Putamen (tissue), 1 donor: ENCODE data around the gene CLEC7A.

Source experiments
- DNase-seq: peaks from one replicate; pipeline ENCODE4 v3.0.0-alpha.2; 2016; ENCODE audit warnings: low spot score

CLEC7A gene

DNA sequence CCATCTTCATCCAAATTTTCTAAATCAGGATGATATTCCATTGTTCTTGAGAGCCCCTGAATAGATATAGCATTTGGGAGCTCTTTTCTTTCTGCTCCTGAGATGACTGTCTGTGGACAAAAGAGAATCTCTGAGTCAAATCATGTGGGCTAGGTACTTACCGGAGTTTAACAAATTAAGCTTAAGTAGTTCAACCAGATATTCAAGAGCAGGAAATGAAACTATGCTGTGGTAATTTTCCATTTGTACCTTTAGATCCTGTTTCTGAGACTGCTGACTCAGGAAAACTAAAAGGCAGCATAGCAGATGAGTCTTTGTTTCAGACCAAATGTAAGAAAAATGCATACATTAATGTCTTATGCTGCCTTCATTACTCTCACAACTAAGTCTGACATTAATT lies at the start of gene CLEC7A:
Gene CLEC7A, minus strand, starts transcription at position 158 of the 400 bp plus-strand sequence. Its CDS starts 117 bp downstream, at position 41.
- no peak for DNase-seq

DNA sequence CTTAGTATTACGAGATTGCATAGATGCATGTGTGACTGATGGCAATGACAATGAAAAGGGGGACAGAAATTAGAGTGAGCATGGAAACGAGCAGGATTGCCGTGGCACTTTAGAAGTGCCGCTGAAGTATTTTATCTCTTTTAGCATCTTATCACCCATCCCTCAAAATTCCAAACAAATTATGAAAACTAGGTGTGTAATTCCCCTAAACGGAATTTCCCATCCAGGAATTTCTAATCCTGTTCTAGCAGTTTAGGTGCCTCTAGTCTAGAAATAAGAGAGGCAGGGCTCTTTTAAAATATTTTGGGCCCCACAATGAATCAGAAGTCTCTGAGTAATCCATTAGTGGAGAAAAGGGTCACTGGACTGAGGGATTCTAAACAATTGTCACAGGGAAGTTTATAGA lies 49.8 kb upstream of the CLEC7A start:
- DNase-seq = no peak

DNA sequence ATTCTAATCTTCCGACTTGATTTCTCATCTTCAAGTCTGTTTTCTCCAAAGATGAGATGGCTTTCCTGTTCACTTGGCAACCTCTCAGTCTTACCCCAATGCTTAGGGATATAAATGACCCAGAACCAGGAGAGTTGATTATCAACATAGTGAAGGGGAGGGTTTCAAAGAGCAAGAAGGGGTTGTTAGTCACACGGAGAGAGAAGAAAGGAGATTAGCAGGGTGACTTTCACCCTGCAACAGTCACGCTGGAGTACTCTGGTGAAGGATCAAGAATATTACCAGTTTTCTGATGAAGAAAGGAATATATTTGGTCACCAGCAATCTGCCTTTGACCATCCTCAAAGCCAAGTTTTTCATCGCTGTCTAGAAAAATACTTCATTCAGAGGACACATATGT lies 48.8 kb upstream of the CLEC7A start, which contains the start of gene TMEM52B:
Gene TMEM52B, plus strand, starts transcription at position 212 of the 400 bp plus-strand sequence. CDS start 543 bp downstream, outside the sequence.
- no peak for DNase-seq

DNA sequence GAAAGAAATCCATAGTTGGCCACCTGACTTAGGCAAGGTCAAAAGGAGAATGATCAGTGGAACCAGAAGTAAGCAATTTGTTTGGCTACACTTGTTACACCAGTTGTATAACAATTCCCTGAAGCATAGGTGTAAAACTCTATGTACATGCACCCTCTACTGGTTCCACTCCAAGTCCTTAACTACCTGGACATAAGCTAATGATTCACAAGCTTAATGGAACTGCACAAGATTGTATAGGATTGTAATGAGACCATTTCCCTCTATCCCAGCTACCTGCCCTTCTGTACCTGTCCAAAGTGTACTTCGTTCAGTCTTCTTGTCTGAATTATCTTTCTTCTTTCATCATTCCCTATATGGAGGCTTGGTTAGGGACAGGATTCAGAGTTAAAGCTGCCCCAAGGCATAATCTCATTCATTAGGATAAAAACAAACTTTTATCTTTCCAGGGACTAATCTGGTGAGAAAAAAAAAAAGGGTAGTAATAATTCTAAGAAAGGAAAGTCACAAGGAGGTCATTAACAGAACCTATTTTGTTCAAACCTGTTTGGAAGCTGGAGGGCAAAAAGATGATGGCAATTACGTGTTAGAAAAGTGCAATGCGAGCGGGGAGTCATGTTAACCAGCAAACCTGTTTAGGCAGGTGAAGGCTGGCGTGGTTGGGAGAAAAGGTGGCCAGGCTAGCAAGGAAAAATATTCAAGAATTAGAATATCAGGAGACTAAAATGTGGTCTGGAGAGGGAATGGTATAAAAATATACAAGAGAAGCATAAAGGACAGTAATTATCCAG lies 46.0 kb upstream of the CLEC7A start:
- no peak for DNase-seq

DNA sequence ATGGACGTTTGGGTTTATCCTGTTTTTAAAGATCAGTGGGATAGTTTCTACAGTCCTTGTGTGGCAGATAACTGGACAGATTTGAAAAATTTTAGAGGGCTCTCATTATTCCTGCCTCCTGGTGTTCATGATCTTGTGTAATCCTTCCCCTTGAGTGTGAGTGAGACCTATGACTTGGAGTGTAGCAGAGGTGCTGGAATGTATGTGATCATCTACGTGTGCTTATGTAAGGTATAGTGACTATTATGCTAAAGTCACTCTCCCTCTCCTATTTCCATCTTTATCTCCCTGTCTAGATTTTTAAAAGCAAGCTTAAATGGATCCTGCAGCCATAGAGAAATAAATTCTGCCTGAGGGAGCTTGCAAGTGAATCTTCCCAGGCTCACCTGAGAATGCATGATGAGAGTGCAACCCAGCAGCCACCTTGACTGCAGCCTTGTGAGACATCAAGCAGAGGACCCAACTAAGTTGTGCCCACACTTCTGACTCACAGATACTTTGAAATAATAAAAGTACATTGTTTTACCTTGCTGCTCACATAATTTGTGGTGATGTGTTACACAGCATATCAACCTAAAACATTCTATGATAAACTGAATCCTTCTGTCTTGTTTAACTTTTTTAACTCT lies 45.1 kb upstream of the CLEC7A start:
- DNase-seq = no peak

DNA sequence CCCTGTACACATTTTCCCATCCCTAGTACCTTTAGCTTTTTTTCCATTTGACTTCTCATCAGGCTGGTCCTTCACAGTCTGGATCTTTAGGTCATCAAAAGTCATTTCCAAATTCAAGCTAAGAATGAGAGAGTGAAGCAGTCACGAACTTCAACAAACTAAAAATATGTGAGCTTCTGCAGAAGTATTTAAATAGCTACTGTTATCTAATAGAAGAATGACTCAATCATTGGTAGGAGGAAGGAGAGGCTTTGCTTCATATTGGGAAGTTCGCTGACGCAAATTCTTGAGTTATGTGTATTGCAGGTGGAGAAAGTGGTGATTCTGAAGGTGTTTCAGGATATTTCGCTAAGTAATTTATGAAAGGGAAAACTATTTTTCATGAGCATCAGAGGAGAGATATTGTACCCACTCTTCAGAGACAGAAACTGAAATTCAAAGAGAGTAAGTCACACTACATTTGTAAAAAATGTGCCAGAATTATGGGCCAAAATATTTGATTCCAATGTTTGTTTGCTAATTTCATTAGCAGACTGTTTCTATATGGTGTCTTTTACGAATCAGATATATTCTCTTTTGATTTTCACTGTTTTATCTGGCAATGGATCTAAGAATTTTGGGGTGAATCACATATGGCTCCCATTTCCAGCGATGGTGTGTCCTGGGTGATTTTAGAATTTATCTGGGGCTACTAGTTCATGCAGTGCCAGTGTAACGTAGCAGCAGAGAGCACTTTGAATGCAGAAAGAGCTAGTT lies 42.2 kb upstream of the CLEC7A start, which contains the start of gene OLR1:
Gene OLR1, minus strand, starts transcription at position 160 of the 756 bp plus-strand sequence. Its CDS starts 55 bp downstream, at position 105.
- DNase-seq = peak; percentile 72

DNA sequence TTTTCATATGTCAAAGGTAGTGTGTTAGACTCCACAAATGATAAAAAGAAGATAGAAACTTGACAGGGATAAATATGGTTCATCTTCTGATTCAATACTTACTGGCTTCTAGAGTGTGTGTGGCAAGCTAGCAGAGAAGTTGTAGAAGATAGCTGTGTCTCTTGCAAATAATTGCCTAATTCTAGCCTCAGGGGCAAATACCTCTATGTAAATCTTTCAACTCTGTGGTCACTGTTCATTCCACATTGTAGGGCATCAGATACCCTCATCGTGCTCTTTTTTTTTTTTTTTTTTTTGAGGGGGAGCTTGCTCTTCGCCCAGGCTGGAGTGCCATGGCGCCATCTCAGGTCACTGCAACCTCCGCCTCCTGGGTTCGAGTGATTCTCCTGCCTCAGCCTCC lies 40.2 kb upstream of the CLEC7A start:
- DNase-seq = no peak

DNA sequence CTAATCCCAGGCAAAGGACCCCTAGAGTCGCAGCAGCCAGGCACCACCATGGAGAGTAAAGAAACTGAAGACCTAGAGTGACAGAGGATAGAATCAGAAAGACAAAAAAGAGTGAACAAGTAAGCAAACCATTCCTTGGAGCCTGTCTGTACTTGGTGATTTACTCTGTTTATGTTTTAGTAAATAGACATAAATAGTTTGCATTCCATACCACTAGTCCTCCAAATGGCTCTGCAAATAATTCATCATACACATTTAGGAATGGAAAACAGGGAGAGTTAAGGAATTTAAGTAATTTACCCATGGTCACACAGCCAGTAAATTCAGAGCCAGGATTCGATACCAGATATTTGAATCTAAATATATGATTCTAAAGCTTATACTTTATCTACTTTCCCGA lies 39.1 kb upstream of the CLEC7A start:
- no peak for DNase-seq

DNA sequence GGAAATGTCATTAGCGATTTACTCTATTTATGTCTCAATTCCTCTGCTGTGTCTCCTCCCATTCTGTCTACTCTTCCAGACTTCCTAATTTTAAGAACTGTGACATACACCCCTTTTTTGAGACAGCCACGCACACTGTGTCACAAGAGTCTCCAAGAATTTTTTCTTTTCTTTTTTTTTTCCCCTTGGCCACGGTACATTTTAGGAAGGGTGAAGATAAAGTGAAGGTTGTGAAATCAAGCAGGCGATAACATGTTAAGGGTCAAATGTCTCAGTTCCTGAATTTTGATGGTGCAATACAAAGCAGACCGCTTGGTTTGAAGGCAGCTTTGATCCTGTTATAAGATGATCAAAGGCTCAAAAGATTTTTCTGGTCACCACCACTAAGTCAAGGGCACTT lies 37.6 kb upstream of the CLEC7A start:
- peak; percentile 46 for DNase-seq

DNA sequence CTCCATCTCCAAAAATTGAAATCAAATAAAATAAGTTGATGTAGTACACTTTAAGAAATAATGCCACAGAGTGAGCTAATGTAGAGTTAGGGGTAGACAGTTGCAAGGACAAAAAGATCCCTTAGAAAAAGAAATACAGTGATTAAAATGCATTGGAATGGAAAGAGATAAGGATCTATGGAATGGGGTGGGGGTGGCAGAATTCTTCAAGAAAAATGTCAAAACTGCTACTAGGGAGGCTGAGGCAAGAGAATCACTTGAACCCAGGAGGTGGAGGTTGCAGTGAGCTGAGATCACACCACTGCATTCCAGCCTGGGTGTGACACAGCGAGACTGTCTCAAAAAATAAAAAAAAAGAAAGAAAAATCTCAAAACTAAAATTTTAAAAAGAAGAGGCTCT lies 35.4 kb upstream of the CLEC7A start:
- DNase-seq = no peak

DNA sequence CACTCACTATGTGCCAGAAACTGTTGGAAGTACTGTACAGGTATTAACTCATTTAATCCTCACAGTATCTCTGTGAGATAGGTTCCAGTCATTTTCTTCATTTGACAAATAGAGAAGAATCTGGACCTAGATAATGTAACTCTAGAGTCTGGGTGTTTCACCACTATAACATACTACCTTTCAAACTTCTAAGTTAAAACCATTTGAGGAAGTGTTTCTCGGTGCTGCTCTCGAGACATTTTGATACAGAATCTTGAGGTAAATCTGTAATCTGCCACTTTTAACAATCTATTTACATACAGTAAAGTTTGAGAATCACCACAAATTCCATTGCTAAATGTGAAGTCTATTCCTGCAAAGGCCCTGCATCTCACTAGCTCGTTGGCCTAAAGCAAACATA lies 33.1 kb upstream of the CLEC7A start:
- DNase-seq = no peak

DNA sequence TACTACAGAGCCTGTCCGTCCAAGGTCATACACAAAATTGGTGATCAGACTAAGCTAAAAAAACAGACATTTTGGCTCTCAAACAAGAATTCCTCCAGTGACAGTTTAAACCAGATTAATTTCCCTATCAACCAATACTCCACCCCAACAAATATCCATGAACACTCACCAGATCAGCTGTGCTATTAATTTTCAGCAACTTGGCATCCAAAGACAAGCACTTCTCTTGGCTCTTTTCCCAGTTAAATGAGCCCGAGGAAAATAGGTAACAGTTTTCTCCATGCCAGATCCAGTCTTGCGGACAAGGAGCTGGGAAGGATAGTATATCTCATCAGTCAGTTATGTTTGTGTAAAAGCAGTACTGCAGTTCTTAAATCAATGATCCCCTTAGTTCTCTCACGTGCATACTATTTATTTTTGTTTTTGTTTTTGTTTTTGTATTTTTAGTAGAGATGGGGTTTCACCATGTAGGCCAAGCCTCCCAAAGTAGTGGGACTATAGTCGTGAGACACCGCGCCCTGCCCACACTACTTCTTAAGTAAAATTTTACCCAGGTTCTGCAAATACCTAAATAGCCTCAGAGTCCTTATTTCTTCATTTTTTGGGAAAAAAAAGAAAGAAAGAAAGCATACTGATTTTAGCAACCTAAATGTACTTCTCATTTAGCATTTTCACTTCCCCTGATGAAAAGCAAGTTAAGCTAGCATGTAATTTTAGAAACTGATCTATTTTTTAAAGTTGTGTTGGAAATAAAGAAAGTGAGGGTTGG lies 30.8 kb upstream of the CLEC7A start:
- no peak for DNase-seq

DNA sequence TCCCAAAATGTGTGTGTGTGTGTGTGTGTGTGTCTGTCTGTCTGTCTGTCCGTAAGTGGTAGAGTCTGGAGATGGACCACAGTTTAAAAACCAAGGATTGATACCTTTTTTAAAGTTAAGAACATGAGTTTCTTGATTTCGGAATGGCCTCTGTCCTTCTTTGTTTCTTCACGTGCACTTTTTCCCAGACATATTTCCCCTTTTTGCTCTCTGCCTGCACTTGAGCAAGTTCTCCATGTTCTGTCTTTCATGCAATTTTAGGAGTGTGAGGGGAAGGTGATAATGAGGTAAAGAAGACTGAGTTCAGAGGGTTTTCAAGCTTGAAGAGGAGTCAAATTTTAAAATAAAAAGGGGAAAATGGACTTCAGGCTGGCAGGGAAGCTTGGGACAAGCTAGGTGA lies 29.3 kb upstream of the CLEC7A start:
- DNase-seq = no peak

DNA sequence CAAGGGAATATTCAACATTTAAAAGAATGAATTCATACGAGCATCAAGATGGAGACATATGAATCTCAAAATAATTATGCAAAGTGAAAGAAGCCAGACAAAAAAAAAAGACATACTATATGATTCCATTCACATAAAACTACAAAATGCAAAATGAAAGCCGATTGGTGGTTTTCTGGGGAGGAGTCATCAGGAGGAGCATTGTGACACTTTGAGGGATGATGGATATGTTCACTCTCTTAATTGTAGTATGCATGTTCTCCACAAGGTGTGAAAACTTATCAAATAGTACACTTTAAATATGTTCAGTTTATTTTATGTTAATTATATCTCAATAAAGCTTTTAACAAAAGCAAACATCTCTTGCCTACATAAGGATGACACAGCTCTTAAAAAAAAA lies 28.4 kb upstream of the CLEC7A start:
- DNase-seq = no peak

DNA sequence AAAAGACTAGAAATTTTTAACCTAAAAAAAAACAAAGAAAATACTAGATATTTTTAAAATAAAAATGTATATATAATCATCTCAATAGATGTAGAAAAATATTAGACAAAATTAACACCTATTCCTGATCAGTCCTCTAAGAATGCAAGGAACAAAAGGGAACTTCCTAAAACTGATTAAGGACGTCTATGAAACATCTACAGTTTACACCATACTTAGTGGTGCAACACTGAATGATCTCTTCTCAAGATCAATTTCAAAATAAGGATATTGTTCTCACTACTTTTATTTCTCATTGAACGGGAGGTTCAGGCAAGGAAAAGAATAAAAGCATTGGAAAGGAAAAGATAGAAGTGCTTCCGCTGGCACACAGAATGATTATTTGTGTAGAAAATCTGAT lies 26.0 kb upstream of the CLEC7A start:
- no peak for DNase-seq

DNA sequence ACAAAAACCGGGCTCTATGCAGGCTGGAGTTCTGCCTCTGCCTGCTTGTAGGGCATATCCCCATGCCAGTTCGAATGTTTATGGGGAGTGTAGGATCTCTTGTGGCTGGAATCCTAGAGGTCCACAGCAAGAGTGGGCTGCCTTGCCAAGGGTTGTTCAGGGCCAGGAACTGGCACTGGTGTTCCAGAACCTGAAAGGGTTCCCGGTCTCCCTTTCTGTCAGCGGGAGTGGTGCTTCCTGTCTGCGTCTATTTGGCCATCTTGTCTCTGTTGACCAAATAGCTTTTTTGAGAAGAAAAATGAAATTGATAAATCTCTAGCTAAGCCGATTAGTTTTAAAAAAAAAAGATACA lies 24.1 kb upstream of the CLEC7A start:
- no peak for DNase-seq

DNA sequence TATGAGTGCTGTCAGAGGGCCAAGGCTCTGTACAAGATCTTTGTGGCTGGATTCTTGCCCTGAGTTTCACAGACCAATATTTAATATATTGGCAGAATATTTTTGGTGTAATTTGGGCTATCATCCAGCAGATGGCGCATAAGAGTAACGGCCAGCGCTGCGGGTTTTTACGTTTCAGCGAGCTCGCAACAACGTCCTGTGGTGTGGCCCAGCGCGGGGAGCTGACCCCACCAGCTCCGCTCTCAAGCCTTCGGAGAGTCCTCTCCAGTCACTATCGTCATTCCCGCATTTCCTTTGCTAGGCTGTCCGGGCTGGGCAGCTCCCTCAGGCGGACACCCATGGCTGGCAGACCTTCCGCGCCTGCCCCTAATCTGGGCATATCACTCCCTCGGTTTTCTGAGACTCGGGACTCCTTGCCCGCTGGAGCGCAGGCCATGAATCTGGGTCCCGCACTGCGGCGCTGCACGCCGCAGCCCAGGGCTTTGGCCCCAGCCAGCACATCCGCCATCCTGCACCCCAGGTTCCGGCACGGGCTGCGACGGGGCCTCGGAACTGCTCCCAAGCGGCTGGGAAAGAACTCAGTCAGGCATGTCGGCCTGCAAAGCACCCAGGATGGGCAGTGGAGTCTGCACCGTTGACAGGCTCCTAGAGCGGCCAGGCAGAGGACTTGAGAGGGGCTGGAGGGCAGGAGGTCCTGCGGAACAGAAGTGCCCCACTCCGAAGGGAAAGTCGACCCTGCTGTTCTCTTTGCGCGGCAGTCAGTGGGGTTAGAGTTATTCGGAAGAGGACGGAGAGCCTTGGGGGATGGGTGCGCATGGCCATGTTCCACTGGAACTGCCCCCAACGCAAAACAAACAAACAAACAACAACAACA lies 23.5 kb upstream of the CLEC7A start:
- peak; percentile 73 for DNase-seq

DNA sequence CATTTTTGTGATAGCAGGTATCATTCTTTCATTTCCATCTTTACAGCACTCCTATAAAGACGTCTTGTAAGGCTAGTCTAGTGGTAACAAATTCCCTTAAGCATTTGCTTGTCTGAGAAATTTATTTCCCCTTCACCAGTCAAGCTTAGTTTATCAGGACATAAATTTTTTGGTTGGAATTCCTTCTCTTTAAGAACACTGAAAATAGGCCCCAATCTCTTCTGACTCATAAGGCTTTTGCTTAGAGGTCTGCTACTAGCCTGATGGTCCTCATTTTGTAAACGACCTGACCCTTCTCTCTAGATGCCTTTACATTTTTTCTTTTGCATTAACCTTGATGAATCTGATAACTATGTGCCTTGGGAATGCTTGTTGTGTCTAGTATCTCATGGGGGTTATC lies 21.6 kb upstream of the CLEC7A start:
- DNase-seq = no peak

DNA sequence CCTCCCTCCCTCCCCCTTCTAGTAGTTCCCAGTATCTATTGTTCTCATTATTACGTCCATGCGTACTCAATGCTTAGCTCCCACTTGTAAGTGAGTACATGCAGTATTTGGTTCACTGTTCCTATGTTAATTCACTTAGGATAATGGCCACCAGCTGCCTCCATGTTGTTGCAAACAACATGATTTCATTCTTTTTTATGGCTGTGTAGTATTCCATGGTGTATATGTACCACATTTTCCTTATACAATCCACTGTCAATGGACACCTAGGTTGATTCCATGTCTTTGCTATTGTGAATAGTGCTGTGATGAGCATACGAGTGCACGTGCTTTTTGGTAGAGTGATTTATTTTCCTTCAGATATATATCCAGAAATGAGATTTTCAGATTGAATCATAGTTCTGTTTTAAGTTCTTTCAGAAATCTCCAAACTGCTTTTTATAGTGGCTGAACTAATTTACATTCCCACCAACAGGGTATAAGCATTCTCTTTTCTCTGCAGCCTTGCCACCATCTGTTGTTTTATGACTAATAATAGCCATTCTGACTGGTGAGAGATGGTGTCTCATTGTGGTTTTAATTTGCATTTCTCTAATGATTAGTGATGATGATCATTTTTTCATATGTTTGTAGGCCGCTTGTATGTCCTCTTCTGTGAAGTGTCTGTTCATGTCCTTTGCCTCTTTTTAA lies 17.9 kb upstream of the CLEC7A start:
- no peak for DNase-seq

DNA sequence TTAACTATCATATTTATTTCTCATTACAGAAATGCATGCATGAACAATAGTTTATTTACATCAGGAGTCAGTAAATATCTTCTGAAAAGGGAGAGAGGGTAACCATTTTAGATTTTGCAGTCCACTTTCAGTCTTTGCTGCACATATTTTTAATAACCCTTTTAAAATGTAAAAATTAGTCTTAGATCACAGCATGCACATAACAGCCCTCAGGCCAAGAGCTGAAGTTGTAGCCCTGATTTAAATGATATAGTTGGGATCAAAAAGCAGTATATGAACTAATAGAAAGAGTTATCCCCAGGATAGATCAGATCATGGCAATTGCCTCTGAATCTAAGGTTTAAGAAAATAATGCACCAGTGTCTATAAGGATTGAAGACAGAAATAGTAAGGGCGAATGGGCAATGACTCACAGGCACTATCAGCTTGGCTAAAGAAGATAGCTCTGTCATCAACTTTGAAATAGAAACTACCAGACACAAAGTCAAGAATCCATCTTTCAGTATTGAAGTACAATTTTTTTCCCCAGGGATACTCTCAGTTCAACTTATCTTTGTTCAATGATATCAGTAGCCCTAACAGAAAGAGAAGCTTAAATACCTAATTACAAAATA lies 13.1 kb upstream of the CLEC7A start:
- no peak for DNase-seq
